T-cell (primary cell): ENCODE data around the gene KRTAP4-8. TPM values are rescaled to one million over a fixed set of nuclear protein-coding genes. Genes with fewer than 3 reads are reported as not detected.
"Not testable (repeated sequence)": the region's sequence is repeated elsewhere in the genome, so short reads cannot be mapped to it uniquely, and the experiment has no call there.

Experiments used
- ATAC-seq, 4 experiments: fragments of 200-7000 bp in 3 of 4; fragments of 150-1000 bp in 1 of 4; cut with Tn5 transposase; replicated peaks in 1 of 4; 1 replicate in 3 of 4; 2 replicates in 1 of 4; pipeline ENCODE4 v1.10.0; 2021; ENCODE audit warnings: moderate library complexity in 3 of 4, mild to moderate bottlenecking in 2 of 4, moderate number of reproducible peaks in 1 of 4
- CTCF ChIA-PET, 2 donors: fragments of 300-600 bp; sonication (Branson Sonifier 250); formaldehyde crosslinking; loops; one replicate each; lab custom pipeline; 2022; ENCODE audit warnings: antibody characterized with exemption in 2 of 2; lab: Charles Lee
- POLR2A ChIA-PET, 2 donors: fragments of 300-600 bp; sonication (Branson Sonifier 250); formaldehyde crosslinking; loops; one replicate each; lab custom pipeline; 2022; ENCODE audit warnings: antibody characterized with exemption in 2 of 2; lab: Charles Lee
- DNase-seq, 35 experiments: peaks; one replicate each; pipeline versions ENCODE4 v3.0.0 to v3.0.0-alpha.2; 2013 to 2023
- H3K27ac ChIP-seq: one replicate; pipeline ENCODE4 v1.5.1; 2013; ENCODE audit warnings: low read length
- H3K27me3 ChIP-seq, 2 experiments: replicated peaks in 1 of 2; 1 replicate in 1 of 2; 2 replicates in 1 of 2; pipeline versions ENCODE4 v1.6.1 to v1.7.0; 2013; ENCODE audit warnings: low read length in 1 of 2, mixed read lengths in 1 of 2; ENCODE audit not compliant: control insufficient read depth in 2 of 2, insufficient read depth in 2 of 2; ENCODE audit errors: extremely low read depth in 1 of 2
- H3K36me3 ChIP-seq, 2 donors: 1 replicate in 1 of 2; 2 replicates in 1 of 2; pipeline versions ENCODE4 v1.6.1 to v1.7.0; 2013; ENCODE audit warnings: low read length in 1 of 2; ENCODE audit not compliant: control insufficient read depth in 2 of 2, insufficient read depth in 1 of 2; ENCODE audit errors: extremely low read depth in 1 of 2
- H3K4me1 ChIP-seq, 2 experiments: 1 replicate in 1 of 2; 2 replicates in 1 of 2; pipeline versions ENCODE4 v1.6.1 to v1.7.0; 2013; ENCODE audit warnings: low read length in 2 of 2, mixed read lengths in 1 of 2; ENCODE audit not compliant: insufficient read depth in 2 of 2, control insufficient read depth in 1 of 2; ENCODE audit errors: extremely low read depth in 1 of 2
- H3K4me3 ChIP-seq, 2 donors: 1 replicate in 1 of 2; 2 replicates in 1 of 2; pipeline versions ENCODE4 v1.5.1 to v1.7.0; 2013; ENCODE audit warnings: mild to moderate bottlenecking in 2 of 2, low read length in 1 of 2, moderate library complexity in 1 of 2; ENCODE audit not compliant: control insufficient read depth in 1 of 2; ENCODE audit errors: extremely low read depth in 1 of 2
- H3K9me3 ChIP-seq: 2 replicates; pipeline ENCODE4 v1.7.0; 2013
- H3K27ac Mint-ChIP-seq, 2 donors: one replicate each; pipeline ENCODE4 v1.8.0; 2020 to 2021; ENCODE audit warnings: mild to moderate bottlenecking in 2 of 2, mixed read lengths in 2 of 2
- H3K27me3 Mint-ChIP-seq, 2 donors: one replicate each; pipeline ENCODE4 v1.8.0; 2021 to 2022; ENCODE audit warnings: mixed read lengths in 2 of 2
- H3K36me3 Mint-ChIP-seq: one replicate; pipeline ENCODE4 v1.8.0; 2021; ENCODE audit warnings: mixed read lengths
- H3K4me1 Mint-ChIP-seq, 3 donors: one replicate each; pipeline ENCODE4 v1.8.0; 2020 to 2022; ENCODE audit warnings: mixed read lengths in 3 of 3, mild to moderate bottlenecking in 1 of 3
- H3K4me3 Mint-ChIP-seq, 3 donors: one replicate each; pipeline ENCODE4 v1.8.0; 2020 to 2022; ENCODE audit warnings: mild to moderate bottlenecking in 3 of 3, mixed read lengths in 3 of 3, moderate library complexity in 3 of 3
- H3K9me3 Mint-ChIP-seq, 3 donors: one replicate each; pipeline ENCODE4 v1.8.0; 2020 to 2022; ENCODE audit warnings: mixed read lengths in 3 of 3
- WGBS: methylation state at CpG from one replicate; pipeline ENCODE4 v1.1.5; 2013; ENCODE audit warnings: missing lambda C conversion rate; ENCODE audit not compliant: insufficient coverage; 5-methylcytosine and 5-hydroxymethylcytosine counted together
- total RNA-seq, 35 experiments: library from RNA in 6 of 35; stranded (reverse) in 6 of 35; fragments of 120-200 nt in 1 of 35; gene quantifications; one replicate each; pipeline versions ENCODE4 v1.2.1 to v1.2.4 and lab custom pipeline; 2013 to 2026

Gene KRTAP4-8
- total RNA-seq, 5 donors from 2014 or later (not counting 1 experiment from before 2014, with no cell fraction given) = not detected

GRCh38 chr17:41133880-41134735 is 36.2 kb upstream of the KRTAP4-8 start:
- Mint-ChIP-seq H3K4me3 (peak overlapping the region in 1 of 3 donors; percentile 45), H3K36me3 (peaks cover 3% of the 10 kb centered on the region), H3K27ac (peak overlapping the region; percentile 54 to 69), H3K27me3 (no peaks in the 10 kb centered on the region), H3K4me1 (peaks cover 3 to 46% (median 25%) of the 10 kb centered on the region in 3 donors), H3K9me3 (peaks cover 4 to 6% (median 5%) of the 10 kb centered on the region in 3 donors)
- Histone ChIP-seq H3K9me3 (no peaks in the 10 kb centered on the region), H3K4me3 (no peak overlapping the region), H3K4me1 (peaks cover 5 to 14% of the 10 kb centered on the region in 2 experiments), H3K27me3 (no peaks in the 10 kb centered on the region), H3K27ac (peak overlapping the region; percentile 40), H3K36me3 (no peaks in the 10 kb centered on the region)
- POLR2A ChIA-PET = interaction anchor here in 1 of 2 donors (1.0 kb wide), 1 partner anchor 554 kb away, joined by 3 read pairs; no protein-coding TSS in a partner anchor
- CTCF ChIA-PET = interaction anchor here in 1 of 2 donors (1.0 kb wide), 1 partner anchor 10 kb away, joined by 3 read pairs; the partner anchor contains the start of gene KRTAP4-12
- no CpG with 5 or more reads among the region's 2 CpGs for WGBS
- ATAC-seq (peak in 2 of 4 experiments; percentile 58 to 79), DNase-seq (peak in 1 of 35 experiments; percentile 21)

DNA sequence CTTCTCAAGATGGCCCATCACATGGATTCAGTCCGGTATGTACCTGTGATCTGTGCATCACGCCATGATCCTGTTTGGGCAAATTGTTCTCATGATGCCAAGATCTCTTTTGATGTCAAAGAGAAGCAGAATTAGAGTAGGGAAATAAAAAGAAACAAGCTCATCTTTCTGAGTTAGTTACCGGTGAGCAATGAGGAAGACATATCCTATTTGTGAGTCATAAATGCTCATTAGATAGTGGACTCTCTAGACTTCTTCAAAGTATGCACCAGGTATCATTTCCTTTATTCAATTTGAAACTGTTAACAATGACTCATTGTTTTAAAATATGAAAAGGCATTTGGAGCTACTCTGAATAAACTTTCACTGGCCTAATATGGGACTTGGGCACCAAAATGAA is 34.0 kb upstream of the KRTAP4-8 start:
- Mint-ChIP-seq H3K36me3 (no peaks in the 10 kb centered on the region), H3K27ac (no peak overlapping the region), H3K9me3 (peaks cover 0 to 2% (median 1%) of the 10 kb centered on the region in 3 donors), H3K4me1 (peaks cover 3 to 50% (median 34%) of the 10 kb centered on the region in 3 donors), H3K4me3 (no peak overlapping the region), H3K27me3 (no peaks in the 10 kb centered on the region)
- DNase-seq (no peak), ATAC-seq (no peak)
- ChIA-PET POLR2A (interaction anchor here in 1 of 2 donors (0.6 kb wide), 1 partner anchor 9 kb away, joined by 3 read pairs; no protein-coding TSS in a partner anchor), CTCF (no interaction called here)
- Histone ChIP-seq H3K4me3 (no peak overlapping the region), H3K27me3 (no peaks in the 10 kb centered on the region), H3K36me3 (no peaks in the 10 kb centered on the region), H3K27ac (no peak overlapping the region), H3K4me1 (peaks cover 5 to 14% of the 10 kb centered on the region in 2 experiments), H3K9me3 (no peaks in the 10 kb centered on the region)
- no CpG with 5 or more reads among the region's 3 CpGs for WGBS

GRCh38 chr17:41127371-41127770 is 29.4 kb upstream of the KRTAP4-8 start:
- no peak for ATAC-seq
- H3K27ac ChIP-seq = no peak overlapping the region
- Mint-ChIP-seq H3K27ac (no peak overlapping the region), H3K4me3 (no peak overlapping the region), H3K36me3 (no peaks in the 10 kb centered on the region), H3K9me3 (peaks cover 0 to under 1% (median 0%) of the 10 kb centered on the region in 3 donors), H3K27me3 (no peaks in the 10 kb centered on the region), H3K4me1 (peaks cover 32 to 72% (median 64%) of the 10 kb centered on the region in 3 donors)
- H3K4me1 ChIP-seq = peaks cover 13 to 21% of the 10 kb centered on the region in 2 experiments
- H3K4me3 ChIP-seq = no peak overlapping the region
- no CpG with 5 or more reads among the region's 1 CpG for WGBS
- DNase-seq = no peak
- H3K9me3 ChIP-seq = no peaks in the 10 kb centered on the region
- no peaks in the 10 kb centered on the region for H3K36me3 ChIP-seq
- ChIA-PET CTCF (no interaction called here), POLR2A (no interaction called here)
- H3K27me3 ChIP-seq = no peaks in the 10 kb centered on the region

DNA sequence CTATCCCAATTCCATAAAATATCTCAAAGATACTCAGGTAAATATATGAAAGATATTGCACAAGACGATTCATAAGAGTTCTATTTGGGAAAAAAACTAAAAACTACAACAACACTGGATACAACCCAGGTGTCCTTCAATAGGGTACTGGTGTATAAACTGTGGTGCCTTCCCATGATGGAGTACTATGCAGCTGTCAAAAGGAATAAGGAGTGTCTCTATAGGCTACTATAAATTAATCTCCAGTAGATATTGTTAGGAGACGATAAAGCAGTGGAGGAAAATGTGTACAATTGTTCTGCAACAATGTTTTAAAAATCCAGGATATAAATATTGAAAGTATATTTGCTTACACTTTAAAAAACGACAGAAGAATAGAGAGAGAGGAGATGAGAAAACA is 28.5 kb upstream of the KRTAP4-8 start:
- peaks cover 32 to 65% (median 61%) of the 10 kb centered on the region in 3 donors for H3K4me1 Mint-ChIP-seq
- ATAC-seq (no peak), DNase-seq (no peak)
- Histone ChIP-seq H3K27me3 (no peaks in the 10 kb centered on the region), H3K4me1 (peaks cover 13 to 21% of the 10 kb centered on the region in 2 experiments), H3K9me3 (no peaks in the 10 kb centered on the region), H3K36me3 (no peaks in the 10 kb centered on the region), H3K27ac (no peak overlapping the region), H3K4me3 (no peak overlapping the region)
- H3K27ac Mint-ChIP-seq = peak overlapping the region in 1 of 2 donors; percentile 23
- no peaks in the 10 kb centered on the region for H3K36me3 Mint-ChIP-seq
- H3K4me3 Mint-ChIP-seq = peak overlapping the region in 1 of 3 donors; percentile 51
- ChIA-PET POLR2A (no interaction called here), CTCF (no interaction called here)
- H3K27me3 Mint-ChIP-seq = no peaks in the 10 kb centered on the region
- peaks cover 0 to 3% (median 0%) of the 10 kb centered on the region in 3 donors for H3K9me3 Mint-ChIP-seq
- WGBS = no CpG with 5 or more reads among the region's 3 CpGs

GRCh38 chr17:41125064-41125463 is 27.1 kb upstream of the KRTAP4-8 start:
- H3K4me3 ChIP-seq = no peak overlapping the region
- no peaks in the 10 kb centered on the region for H3K36me3 ChIP-seq
- no peaks in the 10 kb centered on the region for H3K27me3 Mint-ChIP-seq
- no peaks in the 10 kb centered on the region for H3K9me3 ChIP-seq
- peaks cover 17 to 24% of the 10 kb centered on the region in 2 experiments for H3K4me1 ChIP-seq
- POLR2A ChIA-PET = no interaction called here
- WGBS = no CpG with 5 or more reads among the region's 2 CpGs
- peaks cover 0 to 3% (median 0%) of the 10 kb centered on the region in 3 donors for H3K9me3 Mint-ChIP-seq
- no peak overlapping the region for H3K27ac Mint-ChIP-seq
- H3K36me3 Mint-ChIP-seq = no peaks in the 10 kb centered on the region
- peaks cover 40 to 65% (median 64%) of the 10 kb centered on the region in 3 donors for H3K4me1 Mint-ChIP-seq
- no peaks in the 10 kb centered on the region for H3K27me3 ChIP-seq
- CTCF ChIA-PET = interaction anchor here in 1 of 2 donors (1.1 kb wide), 1 partner anchor 8 kb away, joined by 3 read pairs; no protein-coding TSS in a partner anchor
- DNase-seq = no peak
- peak overlapping the region in 1 of 3 donors; percentile 76 for H3K4me3 Mint-ChIP-seq
- no peak overlapping the region for H3K27ac ChIP-seq
- ATAC-seq = no peak

GRCh38 chr17:41123991-41124371 is 26.0 kb upstream of the KRTAP4-8 start, which contains the start of gene KRTAP4-12:
KRTAP4-12 (minus strand) TSS chr17:41124182; CDS start chr17:41124122, 60 bp downstream.
- Mint-ChIP-seq H3K4me3 (peak within 1 kb of the TSS in 2 of 3 donors; percentile 21 to 76), H3K4me1 (peaks cover 45 to 66% (median 63%) of the 10 kb centered on the region in 3 donors), H3K27ac (peak within 1 kb of the TSS in 1 of 2 donors; percentile 78)
- 96% methylated on average over 2 of the region's 3 CpGs for WGBS
- H3K9me3 ChIP-seq, H3K9me3 Mint-ChIP-seq, H3K4me3 ChIP-seq, H3K27me3 Mint-ChIP-seq, H3K27me3 ChIP-seq, DNase-seq, H3K36me3 Mint-ChIP-seq, H3K27ac ChIP-seq, ATAC-seq, H3K36me3 ChIP-seq, POLR2A ChIA-PET: not testable (repeated sequence)
- H3K4me1 ChIP-seq = peaks cover 20 to 24% of the 10 kb centered on the region in 2 experiments
- CTCF ChIA-PET = interaction anchor here in 1 of 2 donors (1.1 kb wide), 1 partner anchor 10 kb away, joined by 3 read pairs; no protein-coding TSS in a partner anchor
